ENCODE results near the gene FRMD4A.

DNA sequence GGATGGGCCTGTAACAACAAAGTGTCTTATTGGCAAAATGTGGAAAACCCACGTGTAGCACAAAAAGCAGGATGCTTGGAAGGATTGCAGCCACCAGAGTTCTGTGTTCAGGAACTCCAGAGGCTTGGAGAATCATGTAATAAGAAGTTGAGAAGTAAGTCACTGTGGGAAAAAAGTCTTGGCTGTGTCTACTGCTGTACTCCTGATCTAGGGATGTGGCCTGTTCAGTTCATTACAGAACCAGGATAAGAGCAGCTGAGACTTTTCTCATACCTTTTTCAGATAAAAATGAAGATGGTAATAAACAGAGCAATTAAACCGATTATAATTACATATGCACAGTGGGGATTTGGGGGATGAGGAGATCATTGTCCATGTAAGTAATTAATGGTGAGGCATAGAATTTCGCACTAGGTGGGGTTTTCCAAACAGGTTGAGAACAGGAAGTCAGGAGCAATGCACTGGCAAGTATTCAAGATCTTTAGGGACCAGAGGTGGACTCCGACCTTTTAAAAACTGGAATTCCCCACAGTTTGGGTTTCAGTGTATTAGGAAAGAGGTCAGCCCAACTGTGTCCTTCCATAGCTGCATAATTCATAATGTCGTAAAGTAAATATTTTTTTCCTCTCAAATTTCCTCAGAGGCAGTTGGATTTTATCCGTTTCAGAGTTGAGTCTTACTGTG is 281.7 kb downstream of the FRMD4A start:
- TF ChIP-seq ELF4 (IDR thresholded peaks at IDR 0.05) (no peak), FOXK2 (IDR thresholded peaks at IDR 0.05) (no peak), NFRKB (IDR thresholded peaks at IDR 0.05) (no peak), SP1 (IDR thresholded peaks at IDR 0.05) (no peak), BHLHE40 (IDR thresholded peaks at IDR 0.05; ENCODE audit: borderline replicate concordance) (no peak)
- TF ChIP-seq, protein P1, sequence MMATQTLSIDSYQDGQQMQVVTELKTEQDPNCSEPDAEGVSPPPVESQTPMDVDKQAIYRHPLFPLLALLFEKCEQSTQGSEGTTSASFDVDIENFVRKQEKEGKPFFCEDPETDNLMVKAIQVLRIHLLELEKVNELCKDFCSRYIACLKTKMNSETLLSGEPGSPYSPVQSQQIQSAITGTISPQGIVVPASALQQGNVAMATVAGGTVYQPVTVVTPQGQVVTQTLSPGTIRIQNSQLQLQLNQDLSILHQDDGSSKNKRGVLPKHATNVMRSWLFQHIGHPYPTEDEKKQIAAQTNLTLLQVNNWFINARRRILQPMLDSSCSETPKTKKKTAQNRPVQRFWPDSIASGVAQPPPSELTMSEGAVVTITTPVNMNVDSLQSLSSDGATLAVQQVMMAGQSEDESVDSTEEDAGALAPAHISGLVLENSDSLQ (IDR thresholded peaks at IDR 0.05) = no peak
